ENCODE measurements around the gene PLEKHA6. TPM values are rescaled to one million over a fixed set of nuclear protein-coding genes. Genes with fewer than 3 reads are reported as not detected.
A peak's percentile ranks its signal among the peaks of the same experiment; 100 is the strongest.

The PLEKHA6 gene
- total RNA-seq, 1 experiment from 2014 or later: 2.1 TPM

GRCh38 chr1:204306076-204306475 lies 53.7 kb downstream of the PLEKHA6 start:
- Histone ChIP-seq H4K20me1 (ENCODE audit: control insufficient read depth, insufficient read depth, insufficient read length) (no peaks in the 10 kb centered on the region), H3K23me2 (ENCODE audit: insufficient read length, low read depth, low read length, poor library complexity, severe bottlenecking) (peaks cover 3% of the 10 kb centered on the region), H3K9ac (ENCODE audit: extremely low read depth, insufficient read length, low read length) (no peak overlapping the region), H3K27me3 (ENCODE audit: insufficient read depth, low read length) (no peaks in the 10 kb centered on the region), H3K9me3 (ENCODE audit: control insufficient read depth, low read depth, low read length) (no peaks in the 10 kb centered on the region), H2BK20ac (ENCODE audit: low read depth, low read length, poor library complexity, severe bottlenecking) (no peak overlapping the region), H3K14ac (ENCODE audit: insufficient read depth, low read length) (no peak overlapping the region), H3K4me2 (ENCODE audit: insufficient read depth, insufficient read length, low read length) (no peak overlapping the region), H3K4ac (ENCODE audit: low read depth, low read length) (no peak overlapping the region), H3T11ph (ENCODE audit: low read length) (no peak overlapping the region), H2BK120ac (ENCODE audit: low read depth, low read length, poor library complexity, severe bottlenecking) (no peak overlapping the region), H2AK5ac (ENCODE audit: insufficient read length, low read length) (no peak overlapping the region), H3K79me1 (ENCODE audit: insufficient read depth, low read depth, low read length, poor library complexity, severe bottlenecking) (no peaks in the 10 kb centered on the region), H3K27ac (ENCODE audit: insufficient read length, low read depth, low read length) (no peak overlapping the region), H2BK12ac (ENCODE audit: insufficient read length, low read depth, low read length) (no peak overlapping the region), H3K4me1 (ENCODE audit: insufficient read depth, low read length) (peaks cover 9% of the 10 kb centered on the region), H2BK5ac (ENCODE audit: insufficient read length, low read length) (no peak overlapping the region), H2BK15ac (ENCODE audit: low read depth, low read length) (no peak overlapping the region), H4K5ac (ENCODE audit: insufficient read length, low read depth, low read length) (no peak overlapping the region), H3K23ac (ENCODE audit: insufficient read length, low read depth, low read length) (no peak overlapping the region), H3K18ac (ENCODE audit: insufficient read length, low read depth, low read length) (no peak overlapping the region), H4K8ac (replicated peaks; ENCODE audit: insufficient read length, low read depth, low read length) (no peak overlapping the region), H3K79me2 (ENCODE audit: insufficient read depth, low read length) (no peaks in the 10 kb centered on the region), H2AFZ (ENCODE audit: low read length) (no peak overlapping the region), H4K91ac (ENCODE audit: insufficient read length, low read depth, low read length) (no peak overlapping the region), H3K56ac (ENCODE audit: insufficient read length, low read depth, low read length) (no peak overlapping the region)
- Mint-ChIP-seq H3K36me3 (ENCODE audit: insufficient read depth in 1 of 3, low read depth in 3 of 3) (no peaks in the 10 kb centered on the region; a peak in 1 of 7 replicates), H3K4me1 (peaks cover 62 to 64% of the 10 kb centered on the region in 2 experiments), H3K27me3 (ENCODE audit: low read depth) (peaks cover 18% of the 10 kb centered on the region), H3K9me3 (no peaks in the 10 kb centered on the region), H3K4me3 (peak overlapping the region in 1 of 2 experiments; percentile 2; a peak in 1 of 5 replicates), H3K27ac (no peak overlapping the region; a peak in 1 of 7 replicates)
- DNase-seq: no peak
- WGBS (ENCODE audit: extremely low coverage, insufficient read length, low lambda C conversion rate): no CpG with 5 or more reads among the region's 3 CpGs
- TF ChIP-seq CTCF (conservative IDR thresholded peaks at IDR 0.05): no peak
